ENCODE measurements around the gene ADK.

- TF ChIP-seq CTCF (optimal IDR thresholded peaks at IDR 0.05 in 1 of 3, IDR thresholded peaks at IDR 0.05 in 1 of 3, conservative IDR thresholded peaks at IDR 0.05 in 1 of 3; ENCODE audit: extremely low read depth in 1 of 3, insufficient read depth in 2 of 3, low read length in 3 of 3) = no peak
- TF ChIP-seq EZH2 (IDR thresholded peaks at IDR 0.05; ENCODE audit: low read length) = no peak
These were observed 472.8 kb downstream of the ADK start for GRCh38 chr10:74623786-74624185.
